Brain microvascular endothelial cell (primary cell): Measurements from ENCODE around the gene PRKG2.

Experiments used
- DNase-seq: peaks from one replicate; pipeline ENCODE4 v3.0.0-alpha.2; 2020
- H3K27ac ChIP-seq: fragments of 250-450 bp; sonication (Bioruptor Pico); 2 replicates; pipeline ENCODE4 v1.5.1; 2020; ENCODE audit warnings: mild to moderate bottlenecking, moderate library complexity
- H3K27me3 ChIP-seq: fragments of 250-450 bp; sonication (Bioruptor Pico); replicated peaks from 2 replicates; pipeline ENCODE4 v1.5.1; 2020; ENCODE audit warnings: mild to moderate bottlenecking
- H3K36me3 ChIP-seq: fragments of 250-450 bp; sonication (Bioruptor Pico); replicated peaks from 2 replicates; pipeline ENCODE4 v1.5.1; 2020; ENCODE audit warnings: mild to moderate bottlenecking
- H3K4me3 ChIP-seq: 2 replicates; pipeline ENCODE4 v1.5.1; 2011; ENCODE audit warnings: low read depth, mild to moderate bottlenecking, control low read depth, low read length, moderate library complexity
- in situ Hi-C: cut with HindIII; loops from 2 replicates; pipeline ENCODE4 v1.10.0; 2017; ENCODE audit warnings: low sequenced_read_pairs, low pct_ligation_motif_present
- TF ChIP-seq, protein P1 (sequence below): IDR thresholded peaks from 2 replicates; pipeline ENCODE4 v1.5.1; 2011; ENCODE audit warnings: low read depth, mild to moderate bottlenecking, moderate library complexity, low read length, control low read depth, inconsistent platforms; ENCODE audit errors: missing control alignments

The PRKG2 gene

DNA sequence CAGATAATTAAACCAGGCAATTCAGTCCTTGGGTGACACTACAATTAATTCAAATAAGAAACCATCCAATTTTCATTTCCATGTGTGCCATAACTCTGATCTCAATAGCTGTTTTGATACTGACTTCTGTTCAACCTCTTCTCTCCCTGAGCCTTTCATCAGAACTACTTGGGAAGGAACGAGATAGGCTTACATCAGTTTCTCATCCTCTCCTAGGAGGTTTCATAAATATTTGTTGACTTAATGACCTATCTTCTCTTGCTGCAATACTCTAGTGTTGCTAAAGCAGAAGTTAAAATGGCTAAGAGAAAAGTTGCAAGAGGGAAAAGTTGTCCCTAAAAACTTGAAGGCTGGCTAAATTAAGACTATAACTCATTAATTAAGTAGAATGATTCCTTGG, 41.8 kb downstream of the PRKG2 start:
- H3K4me3 ChIP-seq = no peak overlapping the region
- in situ Hi-C loops = no loop called here
- H3K27me3 ChIP-seq = no peaks in the 10 kb centered on the region
- H3K27ac ChIP-seq = no peak overlapping the region
- H3K36me3 ChIP-seq = no peaks in the 10 kb centered on the region
- TF ChIP-seq, protein P1, sequence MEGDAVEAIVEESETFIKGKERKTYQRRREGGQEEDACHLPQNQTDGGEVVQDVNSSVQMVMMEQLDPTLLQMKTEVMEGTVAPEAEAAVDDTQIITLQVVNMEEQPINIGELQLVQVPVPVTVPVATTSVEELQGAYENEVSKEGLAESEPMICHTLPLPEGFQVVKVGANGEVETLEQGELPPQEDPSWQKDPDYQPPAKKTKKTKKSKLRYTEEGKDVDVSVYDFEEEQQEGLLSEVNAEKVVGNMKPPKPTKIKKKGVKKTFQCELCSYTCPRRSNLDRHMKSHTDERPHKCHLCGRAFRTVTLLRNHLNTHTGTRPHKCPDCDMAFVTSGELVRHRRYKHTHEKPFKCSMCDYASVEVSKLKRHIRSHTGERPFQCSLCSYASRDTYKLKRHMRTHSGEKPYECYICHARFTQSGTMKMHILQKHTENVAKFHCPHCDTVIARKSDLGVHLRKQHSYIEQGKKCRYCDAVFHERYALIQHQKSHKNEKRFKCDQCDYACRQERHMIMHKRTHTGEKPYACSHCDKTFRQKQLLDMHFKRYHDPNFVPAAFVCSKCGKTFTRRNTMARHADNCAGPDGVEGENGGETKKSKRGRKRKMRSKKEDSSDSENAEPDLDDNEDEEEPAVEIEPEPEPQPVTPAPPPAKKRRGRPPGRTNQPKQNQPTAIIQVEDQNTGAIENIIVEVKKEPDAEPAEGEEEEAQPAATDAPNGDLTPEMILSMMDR = no peak
- DNase-seq = no peak

DNA sequence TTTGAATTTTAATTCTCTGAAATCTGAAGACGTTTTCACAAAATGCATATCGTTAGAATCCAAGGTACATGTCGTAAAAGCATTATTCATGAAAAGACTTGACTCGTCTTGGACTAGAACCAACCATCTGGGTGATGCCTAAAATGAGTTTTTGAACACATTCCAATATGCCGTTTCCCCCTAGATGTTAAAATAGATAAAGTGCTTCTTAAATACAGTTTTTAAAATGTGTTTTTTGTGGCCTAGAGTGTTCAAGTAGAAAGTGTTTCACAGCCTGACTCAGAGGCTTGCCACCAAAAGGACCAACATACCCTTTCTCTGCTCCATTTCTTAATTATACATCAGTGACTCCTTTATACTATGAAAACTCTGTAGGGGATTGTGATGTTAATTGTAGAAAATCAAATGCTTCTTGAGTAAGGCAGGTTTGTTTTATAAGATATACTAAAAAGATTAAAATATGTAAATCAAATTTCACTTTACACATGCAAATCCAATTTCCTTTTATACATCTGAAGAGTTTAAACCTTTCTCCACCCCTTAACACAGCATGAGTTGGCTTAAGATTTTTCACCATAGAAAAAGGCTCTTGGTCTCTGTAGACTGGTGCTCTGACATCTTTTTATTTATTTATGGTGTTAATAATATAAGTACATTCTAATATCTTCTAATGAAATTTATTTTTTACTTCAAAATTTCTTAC, 48.4 kb downstream of the PRKG2 start:
- Histone ChIP-seq H3K4me3 (no peak overlapping the region), H3K36me3 (no peaks in the 10 kb centered on the region), H3K27me3 (no peaks in the 10 kb centered on the region), H3K27ac (no peak overlapping the region)
- in situ Hi-C loops = no loop called here
- no peak for DNase-seq
- TF ChIP-seq, protein P1 = no peak

DNA sequence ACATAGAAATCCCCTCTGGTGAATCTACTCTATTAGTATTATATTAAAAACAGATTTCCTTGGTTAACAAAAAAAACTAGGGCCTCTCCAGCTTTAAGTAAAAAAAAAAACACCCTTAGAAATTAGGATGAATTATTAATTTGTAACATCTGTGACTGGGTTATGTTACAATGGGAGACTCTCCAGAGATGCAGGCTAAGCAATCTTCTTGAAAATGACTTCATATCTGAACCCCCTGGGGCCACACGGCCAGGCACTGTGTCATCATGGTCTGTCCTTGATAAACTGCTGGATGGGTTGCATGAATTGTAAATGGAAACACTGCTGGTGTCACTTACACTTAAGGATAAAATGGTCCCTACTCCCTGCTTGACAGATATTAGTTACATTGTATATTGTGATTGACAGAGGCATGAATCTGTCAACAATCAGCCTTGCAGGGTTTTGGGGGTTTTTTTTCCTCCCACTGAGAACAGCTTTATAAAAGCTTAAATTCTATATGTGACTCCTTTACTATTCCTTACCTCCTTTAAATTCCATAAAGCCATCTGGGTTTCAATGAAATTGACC, 49.1 kb downstream of the PRKG2 start:
- TF ChIP-seq, protein P1 = no peak
- H3K27ac ChIP-seq = no peak overlapping the region
- no peaks in the 10 kb centered on the region for H3K27me3 ChIP-seq
- no peak overlapping the region for H3K4me3 ChIP-seq
- in situ Hi-C loops = no loop called here
- DNase-seq = no peak
- no peaks in the 10 kb centered on the region for H3K36me3 ChIP-seq

DNA sequence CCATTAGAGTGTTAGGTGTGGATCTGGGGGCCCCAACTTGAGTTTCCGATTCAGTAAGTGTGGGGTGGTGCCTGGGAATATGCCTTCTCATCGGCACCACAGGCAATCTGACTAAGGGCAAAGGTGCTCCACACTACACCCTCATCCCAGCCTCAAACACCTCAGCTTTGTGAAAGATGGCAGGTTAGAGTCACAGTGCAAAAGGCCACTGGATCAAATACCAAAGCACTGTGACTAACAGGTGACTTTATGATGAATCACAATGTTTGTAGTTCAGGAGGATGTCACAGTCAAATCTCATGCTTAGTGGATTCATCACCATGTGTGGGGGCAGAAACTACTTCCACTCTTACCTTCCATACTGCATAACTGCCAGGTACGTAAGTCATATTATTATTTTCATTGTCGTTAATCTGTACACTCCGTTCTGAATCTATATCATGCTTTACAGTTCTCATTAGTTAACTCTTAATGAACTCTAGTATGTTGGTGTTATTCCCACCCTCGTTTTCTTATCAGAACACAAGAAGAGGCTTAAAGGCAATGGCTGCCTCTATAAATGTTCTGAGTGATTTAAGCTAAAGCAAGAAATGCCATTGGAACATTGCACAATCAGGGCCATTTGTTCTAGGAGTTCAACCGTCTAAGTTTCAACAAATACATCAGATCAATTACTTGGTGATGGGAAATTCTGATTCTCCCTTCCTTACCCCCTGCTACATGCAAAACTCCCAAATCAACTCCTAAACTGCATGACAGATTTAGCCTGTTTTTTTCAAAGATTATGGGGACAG, 50.2 kb downstream of the PRKG2 start:
- in situ Hi-C loops = no loop called here
- no peak overlapping the region for H3K27ac ChIP-seq
- H3K4me3 ChIP-seq = no peak overlapping the region
- DNase-seq = peak; percentile 51
- no peaks in the 10 kb centered on the region for H3K27me3 ChIP-seq
- TF ChIP-seq, protein P1 = no peak
- no peaks in the 10 kb centered on the region for H3K36me3 ChIP-seq

DNA sequence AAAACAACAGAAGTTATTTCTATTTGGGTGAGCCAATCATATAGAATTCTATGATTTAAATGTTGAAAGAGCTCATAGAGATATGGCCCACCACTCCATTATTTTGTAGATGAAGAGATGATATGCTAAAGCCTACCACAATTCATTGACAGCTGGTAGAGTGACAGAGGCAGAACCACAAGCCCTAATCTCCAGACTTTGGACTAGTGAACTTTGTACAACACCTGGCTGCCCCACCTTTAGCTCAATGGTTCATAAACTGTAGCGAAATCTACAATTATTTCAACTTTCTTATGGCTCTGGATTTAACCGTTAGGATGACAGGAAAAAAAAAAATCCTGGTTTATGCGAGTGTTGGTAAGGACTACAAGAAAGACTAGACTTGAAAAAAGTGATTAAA, 50.9 kb downstream of the PRKG2 start:
- no peaks in the 10 kb centered on the region for H3K36me3 ChIP-seq
- H3K27ac ChIP-seq = no peak overlapping the region
- in situ Hi-C loops = no loop called here
- DNase-seq = no peak
- H3K27me3 ChIP-seq = no peaks in the 10 kb centered on the region
- H3K4me3 ChIP-seq = no peak overlapping the region
- TF ChIP-seq, protein P1 = no peak
